ENCODE measurements around the gene HTRA1. TPM values are rescaled to one million over a fixed set of nuclear protein-coding genes. Genes with fewer than 3 reads are reported as not detected.

The HTRA1 gene
- total RNA-seq, 1 experiment from 2014 or later, result 22.1 TPM

- no peak for DNase-seq (ENCODE audit: low spot score)
Observed at GRCh38 chr10:122553341-122553740, 92.0 kb downstream of the HTRA1 start.

GRCh38 chr10:122554131-122555036 is 93.0 kb downstream of the HTRA1 start:
- DNase-seq (ENCODE audit: low spot score), result no peak

GRCh38 chr10:122555442-122555841 is 94.1 kb downstream of the HTRA1 start:
- no peak for DNase-seq (ENCODE audit: low spot score)

GRCh38 chr10:122557516-122557915 is 96.2 kb downstream of the HTRA1 start:
- peak; percentile 21 for DNase-seq (ENCODE audit: low spot score)

- DNase-seq (ENCODE audit: low spot score), result no peak
Observed at GRCh38 chr10:122558452-122558851, 97.1 kb downstream of the HTRA1 start.

GRCh38 chr10:122559228-122559627 is 97.9 kb downstream of the HTRA1 start:
- no peak for DNase-seq (ENCODE audit: low spot score)

GRCh38 chr10:122560279-122560804 is 99.0 kb downstream of the HTRA1 start, which contains the start of gene DMBT1:
DMBT1 (plus strand) TSS chr10:122560754; CDS start chr10:122560771, 17 bp downstream.
- DNase-seq (ENCODE audit: low spot score), result no peak

GRCh38 chr10:122561212-122561611 is 99.9 kb downstream of the HTRA1 start:
- DNase-seq (ENCODE audit: low spot score), result no peak

GRCh38 chr10:122561792-122562191 is 100.4 kb downstream of the HTRA1 start:
- no peak for DNase-seq (ENCODE audit: low spot score)

Other genes with a start within 250 kb of the HTRA1 start
- gene BTBD16, start 190.3 kb upstream of the HTRA1 start, total RNA-seq (2014; rRNA removed; shearing (Covaris generic)), result not detected in 2 replicates
- 5.6 and 6.9 TPM in 2 replicates for gene PLEKHA1, start 86.8 kb upstream of the HTRA1 start, total RNA-seq (2014; rRNA removed; shearing (Covaris generic))
- not detected in 2 replicates for gene ARMS2, start 6.9 kb upstream of the HTRA1 start, total RNA-seq (2014; rRNA removed; shearing (Covaris generic))
- gene DMBT1, start 99.2 kb downstream of the HTRA1 start, total RNA-seq (2014; rRNA removed; shearing (Covaris generic)), result not detected in 2 replicates
- gene C10orf120, start 238.3 kb downstream of the HTRA1 start, total RNA-seq (2014; rRNA removed; shearing (Covaris generic)), result not detected in 2 replicates

Data from A172 (cell line).